ENCODE results near the gene KYNU.
A peak's percentile ranks its signal among the peaks of the same experiment; 100 is the strongest.
"Not testable (repeated sequence)": the region's sequence is repeated elsewhere in the genome, so short reads cannot be mapped to it uniquely, and the experiment has no call there.

The KYNU gene

GRCh38 chr2:142940606-142941223 is 63.3 kb downstream of the KYNU start:
- DNase-seq (ENCODE audit: low read depth): no peak
- no peak for TF ChIP-seq CTCF (IDR thresholded peaks at IDR 0.05; ENCODE audit: control insufficient read depth, extremely low read depth, insufficient read depth)
- H3K4me3 ChIP-seq (ENCODE audit: low read depth, low read length): no peak overlapping the region

GRCh38 chr2:142942690-142943089 is 65.2 kb downstream of the KYNU start:
- no peak for TF ChIP-seq CTCF (IDR thresholded peaks at IDR 0.05; ENCODE audit: control insufficient read depth, extremely low read depth, insufficient read depth)
- no peak for DNase-seq (ENCODE audit: low read depth)
- H3K4me3 ChIP-seq (ENCODE audit: low read depth, low read length): no peak overlapping the region

GRCh38 chr2:142944264-142944663 is 66.8 kb downstream of the KYNU start:
- DNase-seq (ENCODE audit: low read depth): peak; percentile 38
- H3K4me3 ChIP-seq (ENCODE audit: low read depth, low read length): no peak overlapping the region
- no peak for TF ChIP-seq CTCF (IDR thresholded peaks at IDR 0.05; ENCODE audit: control insufficient read depth, extremely low read depth, insufficient read depth)

GRCh38 chr2:142944721-142945120 is 67.3 kb downstream of the KYNU start:
- no peak overlapping the region for H3K4me3 ChIP-seq (ENCODE audit: low read depth, low read length)
- no peak for TF ChIP-seq CTCF (IDR thresholded peaks at IDR 0.05; ENCODE audit: control insufficient read depth, extremely low read depth, insufficient read depth)

GRCh38 chr2:142946941-142947340 is 69.5 kb downstream of the KYNU start:
- no peak for DNase-seq (ENCODE audit: low read depth)

More at GRCh38 chr2:142944721-142945120, 67.3 kb downstream of the KYNU start:
- no peak for DNase-seq (ENCODE audit: low read depth)

GRCh38 chr2:142948723-142949122 is 71.3 kb downstream of the KYNU start:
- DNase-seq (ENCODE audit: low read depth); H3K4me3 ChIP-seq (ENCODE audit: low read depth, low read length): not testable (repeated sequence)

More at GRCh38 chr2:142946941-142947340, 69.5 kb downstream of the KYNU start:
- H3K4me3 ChIP-seq (ENCODE audit: low read depth, low read length): no peak overlapping the region
- no peak for TF ChIP-seq CTCF (IDR thresholded peaks at IDR 0.05; ENCODE audit: control insufficient read depth, extremely low read depth, insufficient read depth)

- H3K4me3 ChIP-seq (ENCODE audit: low read depth, low read length); DNase-seq (ENCODE audit: low read depth): not testable (repeated sequence)
These were observed 72.9 kb downstream of the KYNU start for GRCh38 chr2:142950323-142950722.

- H3K4me3 ChIP-seq (ENCODE audit: low read depth, low read length): no peak overlapping the region
- no peak for TF ChIP-seq CTCF (IDR thresholded peaks at IDR 0.05; ENCODE audit: control insufficient read depth, extremely low read depth, insufficient read depth)
- no peak for DNase-seq (ENCODE audit: low read depth)
These were observed 73.9 kb downstream of the KYNU start for GRCh38 chr2:142951190-142952007.

Data from LNCaP clone FGC (cell line).